HAP-1 (cell line): ENCODE results near the gene CEACAM8.

ENCODE experiments used
- DNase-seq, 2 experiments: peaks; one replicate each; pipeline ENCODE4 v3.0.0-alpha.2; 2016 to 2020; ENCODE audit warnings: low spot score in 2 of 2
- H3K27me3 ChIP-seq: fragments of 250-450 bp; sonication (Bioruptor Pico); 2 replicates; pipeline ENCODE4 v1.5.1; 2020; ENCODE audit warnings: low read depth, mild to moderate bottlenecking, moderate library complexity
- H3K36me3 ChIP-seq: fragments of 250-450 bp; sonication (Bioruptor Pico); replicated peaks from 2 replicates; pipeline ENCODE4 v1.5.1; 2020; ENCODE audit warnings: mild to moderate bottlenecking
- H3K4me1 ChIP-seq: fragments of 250-450 bp; sonication (Bioruptor Pico); 2 replicates; pipeline ENCODE4 v1.5.1; 2020; ENCODE audit warnings: mild to moderate bottlenecking
- H3K4me3 ChIP-seq: fragments of 250-450 bp; sonication (Bioruptor Pico); 2 replicates; pipeline ENCODE4 v1.5.1; 2020; ENCODE audit warnings: mild to moderate bottlenecking, moderate library complexity
- H3K9me3 ChIP-seq: fragments of 250-450 bp; sonication (Bioruptor Pico); 2 replicates; pipeline ENCODE4 v1.5.1; 2020; ENCODE audit warnings: mild to moderate bottlenecking, moderate library complexity
- in situ Hi-C: fragments of 300-500 bp; cut with MboI; formaldehyde crosslinking; loops from 3 replicates; pipeline ENCODE4 v1.14.3; 2020; ENCODE audit warnings: low sequenced_read_pairs, inconsistent platforms, mixed read lengths

The CEACAM8 gene

DNA sequence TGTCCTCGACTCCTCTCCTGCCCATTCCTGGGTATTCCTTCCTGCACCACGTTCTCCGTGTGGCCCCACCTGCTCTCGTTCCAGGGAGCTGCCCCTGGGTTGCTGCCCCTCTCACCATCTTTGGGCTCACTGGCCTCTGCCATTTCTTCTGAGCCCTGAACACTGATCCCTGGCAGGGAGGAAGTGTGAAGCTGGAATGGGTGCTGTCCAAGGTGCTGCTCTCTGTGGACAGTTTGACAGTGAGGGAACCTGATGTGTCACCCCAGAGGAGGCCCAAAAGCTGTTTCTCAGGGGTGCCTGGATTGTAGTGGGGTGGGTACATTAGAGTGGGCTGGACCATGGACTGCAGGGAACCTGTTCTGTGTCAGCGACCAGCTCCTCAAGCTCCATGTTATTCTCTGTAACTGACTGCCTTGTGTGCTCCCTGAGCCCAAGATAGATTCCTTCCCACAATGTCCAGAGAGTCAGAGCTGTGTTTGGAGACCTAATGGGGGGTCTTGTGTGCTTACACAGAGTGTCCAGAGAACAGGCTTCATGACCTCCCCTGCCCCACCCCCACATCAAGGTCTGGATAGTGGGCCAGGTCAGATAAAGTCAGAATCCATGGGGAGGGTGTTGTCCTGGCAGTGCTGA lies 7.2 kb upstream of the CEACAM8 start:
- H3K27me3 ChIP-seq, result no peaks in the 10 kb centered on the region
- in situ Hi-C loops, result no loop called here
- H3K4me3 ChIP-seq, result no peak overlapping the region
- DNase-seq, result peak; percentile 8 to 59
- no peaks in the 10 kb centered on the region for H3K9me3 ChIP-seq
- no peaks in the 10 kb centered on the region for H3K4me1 ChIP-seq
- H3K36me3 ChIP-seq, result no peaks in the 10 kb centered on the region

DNA sequence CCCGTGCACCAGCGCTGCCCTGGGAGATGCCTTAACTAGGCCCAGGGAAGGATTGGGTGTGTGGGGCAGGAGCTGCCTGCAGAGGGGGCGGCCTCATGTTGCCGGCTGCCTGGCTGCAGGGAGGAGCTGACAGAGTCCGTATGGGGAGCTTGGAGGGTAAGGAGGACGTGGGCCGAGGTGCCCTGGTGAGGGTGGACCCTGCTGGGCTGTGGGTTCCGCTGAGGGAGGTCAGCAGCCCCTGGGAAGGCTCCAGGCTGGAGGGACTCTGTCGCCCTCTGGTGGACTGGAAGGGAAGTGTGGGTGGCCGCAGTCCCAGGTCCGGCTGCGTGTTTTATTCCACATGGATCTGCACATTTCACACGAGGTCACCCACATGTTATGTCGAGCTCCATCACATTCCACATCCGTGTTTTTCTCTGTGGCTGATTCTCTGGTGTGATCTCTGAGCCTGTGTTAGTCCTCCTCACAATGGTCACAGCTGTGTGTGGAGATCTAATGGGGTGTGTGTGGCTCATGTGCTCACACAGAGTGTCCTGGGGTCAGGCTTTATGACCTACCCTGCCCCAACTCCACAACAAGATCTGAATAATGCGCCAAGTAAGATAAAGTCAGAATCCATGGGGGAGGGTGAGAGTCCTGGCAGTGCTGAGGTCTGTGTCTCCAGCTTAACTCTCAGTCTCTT lies 1.8 kb upstream of the CEACAM8 start:
- H3K27me3 ChIP-seq, result no peaks in the 10 kb centered on the region
- in situ Hi-C loops, result no loop called here
- DNase-seq, result peak; percentile 16 to 70

DNA sequence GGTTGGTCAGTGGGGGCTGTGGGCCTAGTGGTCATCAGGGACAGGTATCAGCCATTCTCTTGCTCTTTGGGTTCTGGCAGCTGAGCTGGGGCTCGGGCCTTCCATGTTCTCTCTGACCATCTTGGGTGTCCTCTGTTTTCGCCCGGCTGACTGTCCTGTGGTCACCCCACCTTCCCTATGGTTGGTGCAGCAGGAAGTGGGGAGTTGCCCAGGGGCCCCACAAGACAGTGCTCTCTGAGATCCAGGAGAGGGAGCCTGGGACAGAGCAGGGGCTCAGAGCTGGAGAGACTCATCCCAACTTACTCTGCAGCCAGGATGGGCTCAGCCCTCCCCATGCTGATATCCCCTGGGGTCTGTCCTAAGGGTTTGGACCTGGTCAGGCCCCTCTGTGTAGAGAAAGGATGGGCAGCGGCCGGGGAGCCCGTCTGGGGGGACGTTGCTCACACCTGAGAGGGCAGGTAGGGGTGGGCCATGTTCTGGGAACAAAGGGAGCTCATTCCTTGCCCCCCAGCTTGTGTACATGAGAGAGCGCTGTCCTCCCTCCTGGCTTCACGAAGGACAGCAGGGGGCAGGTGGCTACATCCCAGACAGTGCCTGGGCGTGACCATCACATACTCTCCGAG lies 937 bp upstream of the CEACAM8 start:
- H3K4me3 ChIP-seq, result no peak overlapping the region
- in situ Hi-C loops, result no loop called here

More for the DNA sequence above, 1.8 kb upstream of the CEACAM8 start:
- H3K4me3 ChIP-seq, result no peak overlapping the region
- H3K4me1 ChIP-seq, result no peaks in the 10 kb centered on the region
- H3K9me3 ChIP-seq, result no peaks in the 10 kb centered on the region
- H3K36me3 ChIP-seq, result no peaks in the 10 kb centered on the region

DNA sequence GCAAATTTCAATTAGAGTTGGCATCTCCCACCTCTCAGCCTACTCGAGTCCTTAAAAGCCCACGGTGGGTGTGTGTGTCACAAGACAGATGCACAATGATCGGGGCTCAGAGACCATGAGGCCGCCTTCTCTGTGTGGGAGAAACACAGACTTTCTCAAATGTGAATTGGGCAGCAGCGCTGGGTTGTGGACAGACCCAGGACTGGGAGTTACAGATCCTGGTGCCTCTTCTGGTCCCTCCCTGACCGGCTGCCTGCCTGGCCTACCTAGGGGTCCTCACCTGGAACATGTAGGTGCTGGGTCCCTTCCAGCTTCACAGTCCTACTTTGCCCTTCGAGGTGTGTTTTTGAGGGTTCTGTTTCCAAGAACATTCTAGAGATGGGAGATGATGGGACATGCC lies 4.9 kb downstream of the CEACAM8 start:
- Histone ChIP-seq H3K4me1 (no peaks in the 10 kb centered on the region), H3K36me3 (no peaks in the 10 kb centered on the region), H3K27me3 (peaks cover 7% of the 10 kb centered on the region), H3K9me3 (no peaks in the 10 kb centered on the region), H3K4me3 (no peak overlapping the region)
- in situ Hi-C loops, result no loop called here
- DNase-seq, result no peak

More for the DNA sequence above, 937 bp upstream of the CEACAM8 start:
- no peaks in the 10 kb centered on the region for H3K36me3 ChIP-seq
- no peaks in the 10 kb centered on the region for H3K9me3 ChIP-seq
- H3K4me1 ChIP-seq, result no peaks in the 10 kb centered on the region
- no peaks in the 10 kb centered on the region; the same call in 1 of the 2 replicates for H3K27me3 ChIP-seq
- DNase-seq, result no peak

DNA sequence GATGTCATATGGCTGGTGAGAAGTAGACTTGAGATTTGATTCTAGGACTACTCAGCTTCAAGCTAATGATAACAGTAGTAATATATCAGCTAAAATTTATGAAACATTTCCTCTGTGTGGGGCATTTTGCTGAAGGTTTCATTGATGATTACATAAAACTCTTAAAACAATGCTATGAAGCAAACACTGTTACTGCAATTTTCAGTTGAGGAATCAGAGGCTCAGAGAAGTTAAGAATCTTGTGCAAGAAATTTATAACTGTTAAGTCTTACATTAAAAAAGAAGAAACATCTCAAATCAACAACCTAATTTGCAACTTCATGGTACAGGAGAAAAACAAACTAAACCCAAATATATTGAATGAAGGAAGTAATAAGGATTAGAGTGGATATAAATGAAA lies 10.3 kb downstream of the CEACAM8 start:
- H3K27me3 ChIP-seq, result peaks cover 16% of the 10 kb centered on the region
- H3K9me3 ChIP-seq, result no peaks in the 10 kb centered on the region
- H3K4me1 ChIP-seq, result no peaks in the 10 kb centered on the region
- H3K4me3 ChIP-seq, result no peak overlapping the region
- H3K36me3 ChIP-seq, result no peaks in the 10 kb centered on the region
- DNase-seq, result no peak
- in situ Hi-C loops, result no loop called here

DNA sequence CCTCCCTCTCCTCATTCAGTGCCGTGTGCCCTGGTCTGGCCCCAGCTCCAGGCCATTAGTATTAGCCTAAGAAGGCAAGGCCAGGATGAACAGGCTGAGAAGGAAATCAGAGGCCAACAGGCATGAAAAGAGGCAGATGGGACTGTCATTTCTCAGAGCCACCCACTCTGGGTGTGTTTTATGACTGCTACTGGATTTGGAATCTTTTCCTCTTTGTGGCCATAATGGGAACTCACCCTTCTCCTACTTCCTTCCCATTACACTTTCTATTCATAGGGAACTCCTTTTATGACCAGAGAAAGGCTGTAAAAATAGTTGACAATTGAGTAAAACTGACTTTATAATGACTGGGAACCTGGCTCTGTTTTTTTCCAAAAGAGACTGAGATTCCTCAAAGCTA lies 17.7 kb downstream of the CEACAM8 start:
- no peak for DNase-seq
- in situ Hi-C loops, result no loop called here
- peaks cover 15% of the 10 kb centered on the region for H3K27me3 ChIP-seq

DNA sequence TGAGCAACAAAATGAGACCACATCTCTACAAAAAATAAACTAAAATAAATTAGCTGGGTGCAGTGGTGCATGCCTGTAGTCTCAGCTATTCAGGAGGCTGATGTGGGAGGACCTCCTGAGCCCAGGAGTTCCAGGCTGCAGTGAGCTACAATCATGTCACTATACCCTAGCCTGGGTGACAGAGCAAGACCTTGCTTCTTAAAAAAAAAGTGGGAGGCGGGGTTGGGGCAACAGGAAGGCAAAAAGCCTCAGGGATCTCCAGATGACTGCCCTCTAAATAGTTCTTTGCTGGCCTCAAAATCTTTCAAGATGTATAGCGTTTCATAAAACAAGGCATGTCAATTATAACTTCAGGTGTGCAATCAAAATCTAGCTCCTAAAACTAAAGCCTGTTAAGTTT lies 18.5 kb downstream of the CEACAM8 start:
- H3K36me3 ChIP-seq, result no peaks in the 10 kb centered on the region
- in situ Hi-C loops, result no loop called here
- no peaks in the 10 kb centered on the region for H3K9me3 ChIP-seq
- H3K4me3 ChIP-seq, result no peak overlapping the region
- DNase-seq, result no peak
- peaks cover 14% of the 10 kb centered on the region for H3K27me3 ChIP-seq
- H3K4me1 ChIP-seq, result no peaks in the 10 kb centered on the region

More for the DNA sequence above, 17.7 kb downstream of the CEACAM8 start:
- Histone ChIP-seq H3K4me1 (no peaks in the 10 kb centered on the region), H3K9me3 (no peaks in the 10 kb centered on the region), H3K4me3 (no peak overlapping the region), H3K36me3 (no peaks in the 10 kb centered on the region)

DNA sequence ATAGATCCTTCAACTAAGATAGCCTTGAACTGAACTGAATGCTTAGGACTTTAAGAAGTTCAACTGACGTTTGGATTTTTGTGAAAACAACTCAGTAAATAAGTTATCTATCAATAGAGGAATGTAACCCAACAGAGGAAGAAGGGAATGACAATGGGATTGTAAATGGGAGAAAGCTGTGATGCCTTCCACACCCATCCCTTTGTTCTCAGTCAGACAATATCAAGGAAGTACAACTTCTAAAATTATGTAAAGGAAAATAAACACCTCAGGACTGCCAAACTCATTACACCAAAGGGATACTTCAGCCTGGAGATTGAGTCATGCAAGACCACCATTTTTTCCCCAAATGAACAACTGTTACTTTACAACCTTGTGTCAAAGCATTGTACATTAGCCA lies 21.1 kb downstream of the CEACAM8 start:
- H3K4me1 ChIP-seq, result no peaks in the 10 kb centered on the region
- in situ Hi-C loops, result no loop called here
- H3K27me3 ChIP-seq, result peaks cover 4% of the 10 kb centered on the region; the same call in 1 of the 2 replicates
- no peak for DNase-seq
- no peaks in the 10 kb centered on the region for H3K9me3 ChIP-seq
- no peak overlapping the region for H3K4me3 ChIP-seq
- no peaks in the 10 kb centered on the region for H3K36me3 ChIP-seq

DNA sequence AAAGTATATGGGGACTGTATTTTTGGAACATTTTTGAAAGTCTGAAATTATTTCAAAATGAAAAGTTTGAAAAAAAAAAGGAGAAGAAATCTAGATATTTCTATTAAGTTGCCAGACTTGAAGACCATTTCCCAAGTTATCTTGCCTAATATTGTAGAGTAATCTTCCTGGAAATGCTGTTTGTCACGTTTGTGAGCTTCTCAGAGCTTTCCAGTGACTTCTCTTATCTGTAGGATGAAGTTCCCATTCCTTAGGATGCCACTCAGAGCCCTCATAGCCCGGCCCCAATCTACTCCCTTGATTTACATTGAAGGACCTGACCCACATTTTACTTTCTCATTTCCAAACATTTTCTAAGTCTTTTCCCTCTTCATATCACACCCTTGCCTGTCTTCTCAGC lies 23.6 kb downstream of the CEACAM8 start:
- no peaks in the 10 kb centered on the region for H3K9me3 ChIP-seq

DNA sequence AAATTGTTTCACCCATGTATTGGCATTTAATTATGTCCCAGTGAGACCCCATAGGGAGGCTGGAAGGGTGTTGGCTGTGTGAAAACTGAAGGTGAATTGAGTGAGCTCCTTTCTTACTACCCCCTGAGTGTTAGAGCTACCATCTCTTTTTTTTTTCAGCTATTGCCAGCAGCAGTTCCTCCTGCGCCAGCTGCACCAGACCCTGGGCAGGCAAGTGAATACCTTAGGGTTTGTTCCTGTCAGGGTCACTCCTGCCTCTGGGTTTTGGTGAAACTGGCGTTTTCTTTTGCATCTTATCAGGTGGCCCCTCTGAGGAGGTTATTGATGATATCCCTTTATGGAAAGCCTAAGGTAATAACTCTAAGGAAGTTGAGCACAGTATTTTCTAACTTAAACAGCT lies 25.5 kb downstream of the CEACAM8 start:
- no peak overlapping the region for H3K4me3 ChIP-seq
- no peaks in the 10 kb centered on the region for H3K9me3 ChIP-seq
- H3K36me3 ChIP-seq, result no peaks in the 10 kb centered on the region
- no peak for DNase-seq
- H3K27me3 ChIP-seq, result peaks cover 8% of the 10 kb centered on the region; the same call in 1 of the 2 replicates
- H3K4me1 ChIP-seq, result no peaks in the 10 kb centered on the region
- in situ Hi-C loops, result no loop called here

More for the DNA sequence above, 23.6 kb downstream of the CEACAM8 start:
- Histone ChIP-seq H3K4me1 (no peaks in the 10 kb centered on the region), H3K4me3 (no peak overlapping the region), H3K27me3 (peaks cover 8% of the 10 kb centered on the region; the same call in 1 of the 2 replicates), H3K36me3 (no peaks in the 10 kb centered on the region)
- DNase-seq, result no peak
- in situ Hi-C loops, result no loop called here

DNA sequence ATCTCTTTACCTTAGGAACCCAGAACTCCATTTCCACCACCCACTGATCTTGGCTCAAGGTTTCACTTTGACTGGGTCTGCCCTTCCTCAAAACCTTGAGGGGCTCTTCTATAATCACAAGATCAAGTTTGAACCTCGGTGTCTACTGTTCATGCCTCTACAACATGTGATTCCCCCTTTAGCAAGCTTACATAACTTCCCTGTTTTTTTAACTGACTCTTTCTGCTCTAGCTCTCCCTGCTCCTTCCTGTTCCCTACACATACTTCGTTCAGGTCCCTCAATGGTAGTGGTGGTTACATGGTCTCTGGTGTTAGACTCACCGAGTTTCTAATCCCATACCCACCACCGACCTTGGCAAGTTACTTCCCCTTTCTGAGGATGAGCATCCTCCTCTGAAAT lies 26.7 kb downstream of the CEACAM8 start:
- no peaks in the 10 kb centered on the region for H3K36me3 ChIP-seq
- H3K9me3 ChIP-seq, result no peaks in the 10 kb centered on the region
- no peak overlapping the region for H3K4me3 ChIP-seq
- peaks cover 5% of the 10 kb centered on the region; the same call in 1 of the 2 replicates for H3K27me3 ChIP-seq
- no peak for DNase-seq
- H3K4me1 ChIP-seq, result no peaks in the 10 kb centered on the region
- in situ Hi-C loops, result no loop called here

DNA sequence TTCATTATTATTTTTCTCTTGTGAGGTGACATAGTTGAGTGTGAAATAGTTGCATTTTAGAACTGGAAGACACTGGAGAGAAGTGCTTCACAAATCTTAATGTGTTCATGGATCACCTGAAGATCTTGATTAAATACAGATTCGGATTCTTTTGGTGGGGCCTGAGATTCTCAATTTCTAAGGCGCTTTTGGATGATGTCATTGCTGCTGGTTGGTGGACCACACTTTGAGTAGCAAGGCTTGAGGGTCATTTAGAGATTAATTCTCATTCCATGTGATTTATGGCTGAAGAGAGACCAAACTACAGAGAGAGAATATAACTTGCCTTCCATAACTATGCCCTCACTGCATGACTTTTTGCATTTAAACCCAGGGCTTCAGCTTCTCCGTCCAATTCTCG lies 27.2 kb downstream of the CEACAM8 start:
- Histone ChIP-seq H3K4me3 (no peak overlapping the region), H3K9me3 (no peaks in the 10 kb centered on the region), H3K4me1 (no peaks in the 10 kb centered on the region), H3K27me3 (peaks cover 4% of the 10 kb centered on the region; the same call in 1 of the 2 replicates), H3K36me3 (no peaks in the 10 kb centered on the region)
- no peak for DNase-seq
- in situ Hi-C loops, result no loop called here

DNA sequence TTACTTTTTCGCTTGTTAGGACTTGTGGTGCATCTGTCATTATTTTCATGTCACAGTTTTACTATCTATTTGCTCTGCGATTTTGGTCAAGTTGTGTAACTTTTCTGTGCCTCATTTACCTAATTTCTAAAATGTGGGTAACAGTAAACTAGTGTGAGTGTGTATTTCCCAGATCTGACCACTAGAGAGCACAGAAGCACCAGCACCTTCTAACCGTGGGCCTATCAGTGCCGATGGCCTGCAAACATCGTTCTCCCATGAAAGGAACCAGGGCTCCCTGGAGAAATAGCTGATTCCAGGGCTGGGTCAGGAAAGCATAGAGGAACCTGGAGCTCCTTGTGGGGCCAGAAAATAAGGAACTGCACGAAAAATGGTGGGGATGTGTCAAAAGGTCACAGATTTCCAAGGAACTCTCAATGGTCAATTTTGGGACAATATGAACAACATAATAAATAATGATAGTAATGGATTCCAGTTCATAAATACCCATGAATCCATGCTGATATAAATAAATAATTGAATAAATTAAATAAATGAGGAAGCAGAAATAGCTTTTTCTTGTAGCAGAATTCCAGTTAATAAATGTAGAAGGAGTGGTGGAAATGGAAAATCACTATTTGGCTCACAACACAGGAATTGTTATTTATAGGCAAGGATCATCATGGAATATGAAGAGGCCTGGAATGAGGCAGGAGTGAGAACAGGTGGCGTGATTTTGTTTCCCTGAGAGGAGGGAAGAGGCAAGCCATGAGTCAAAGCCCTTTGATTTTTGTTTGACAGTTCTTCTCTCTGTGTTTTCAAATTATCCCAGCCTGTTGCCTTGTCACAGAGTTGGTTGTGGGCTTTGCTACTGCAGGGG lies 31.1 kb downstream of the CEACAM8 start:
- in situ Hi-C loops, result no loop called here
- H3K36me3 ChIP-seq, result no peaks in the 10 kb centered on the region
- peak; percentile 49 to 68 for DNase-seq

More for the DNA sequence above, 31.1 kb downstream of the CEACAM8 start:
- Histone ChIP-seq H3K4me3 (no peak overlapping the region), H3K9me3 (no peaks in the 10 kb centered on the region), H3K27me3 (peaks cover 4% of the 10 kb centered on the region; the same call in 1 of the 2 replicates), H3K4me1 (no peaks in the 10 kb centered on the region)
